K562 (cell line): ENCODE results near the gene RPAP2. TPM values are rescaled to one million over a fixed set of nuclear protein-coding genes. Genes with fewer than 3 reads are reported as not detected.
A peak's percentile ranks its signal among the peaks of the same experiment; 100 is the strongest.

ENCODE experiments used
- ATAC-seq: fragments of 200-7000 bp; cut with Tn5 transposase; 3 replicates; pipeline ENCODE4 v1.9.1; 2020; ENCODE audit warnings: moderate library complexity
- BruUV-seq: library from RNA; stranded (reverse); fragments of 400-500 nt; replicated peaks from 2 replicates; lab custom pipeline; 2021; lab: Mats Ljungman, UMichigan
- CTCF ChIA-PET: fragments of 300-600 bp; formaldehyde crosslinking; extraction: SDS; loops from one replicate; lab custom pipeline; 2021; ENCODE audit warnings: low intra/inter-chr PET ratio; lab: Yijun Ruan, JAX
- POLR2A ChIA-PET: fragments of 300-600, 350-650 bp; sonication (Branson Sonifier 250); formaldehyde crosslinking; extraction: SDS; loops from one replicate; lab custom pipeline; 2021; ENCODE audit warnings: antibody characterized with exemption, inconsistent platforms; lab: Yijun Ruan, JAX
- DNase-seq, 4 experiments: peaks; one replicate each; pipeline versions ENCODE4 v3.0.0 to v3.0.0-alpha.2; 2011 to 2018; ENCODE audit warnings: low spot score in 3 of 4, mixed read lengths in 3 of 4; ENCODE audit errors: extremely low read depth in 1 of 4
- FAIRE-seq: peaks from 2 replicates; lab custom pipeline; 2011; peaks lifted over from hg19 to GRCh38; lab: Jason Lieb, UNC
- H2AFZ ChIP-seq: 2 replicates; pipeline ENCODE4 v1.6.0; 2011; ENCODE audit warnings: low read depth, low read length, control low read depth, inconsistent platforms
- H3K27ac ChIP-seq: fragments of 200-600 bp; 3 replicates; pipeline ENCODE4 v1.8.0; 2011; ENCODE audit warnings: low read depth, mild to moderate bottlenecking, control low read depth, inconsistent platforms, low read length, moderate library complexity, mixed read lengths; ENCODE audit errors: extremely low read depth
- H3K27me3 ChIP-seq, 2 experiments: fragments of 300-600 bp in 1 of 2; 2 replicates in 1 of 2; 3 replicates in 1 of 2; pipeline versions ENCODE4 v1.6.0 to v1.8.0; 2011; ENCODE audit warnings: inconsistent platforms in 2 of 2, low read length in 2 of 2, mild to moderate bottlenecking in 1 of 2, mixed read lengths in 1 of 2, moderate library complexity in 1 of 2; ENCODE audit not compliant: control insufficient read depth in 2 of 2, insufficient read depth in 2 of 2
- H3K36me3 ChIP-seq: fragments of 300-600 bp; 3 replicates; pipeline ENCODE4 v1.8.0; 2011; ENCODE audit warnings: mild to moderate bottlenecking, low read length, inconsistent platforms; ENCODE audit not compliant: control insufficient read depth, insufficient read depth
- H3K4me1 ChIP-seq, 2 experiments: fragments of 200-600 bp in 1 of 2; replicated peaks in 1 of 2; 2 replicates in 1 of 2; 3 replicates in 1 of 2; pipeline versions ENCODE4 v1.5.1 to v1.8.0; 2011; ENCODE audit warnings: inconsistent platforms in 2 of 2, low read length in 2 of 2, mild to moderate bottlenecking in 1 of 2, mixed read lengths in 1 of 2, moderate library complexity in 1 of 2; ENCODE audit not compliant: control insufficient read depth in 2 of 2, insufficient read depth in 2 of 2
- H3K4me2 ChIP-seq: 2 replicates; pipeline ENCODE4 v1.6.1; 2011; ENCODE audit warnings: low read length, control low read depth, inconsistent platforms, mixed read lengths; ENCODE audit not compliant: insufficient read depth
- H3K4me3 ChIP-seq: fragments of 200-600 bp; sonication (generic), shearing (Covaris generic); 2 replicates; pipeline ENCODE4 v1.5.1; 2016; ENCODE audit warnings: control low read depth, inconsistent platforms
- H3K79me2 ChIP-seq: fragments of 200-600 bp; 3 replicates; pipeline ENCODE4 v1.8.0; 2011; ENCODE audit warnings: low read length, inconsistent platforms; ENCODE audit not compliant: control insufficient read depth, insufficient read depth
- H3K9ac ChIP-seq, 2 experiments: 2 replicates each; pipeline versions ENCODE4 v1.6.0 to v1.6.1; 2011; ENCODE audit warnings: low read depth in 2 of 2, low read length in 2 of 2, control low read depth in 1 of 2, inconsistent platforms in 1 of 2, mild to moderate bottlenecking in 1 of 2, mixed read lengths in 1 of 2; ENCODE audit not compliant: insufficient read depth in 1 of 2
- H3K9me1 ChIP-seq: one replicate; pipeline ENCODE4 v1.6.0; 2011; ENCODE audit warnings: inconsistent platforms, mild to moderate bottlenecking, low read length, moderate library complexity; ENCODE audit not compliant: control insufficient read depth, insufficient read depth
- H3K9me3 ChIP-seq: replicated peaks from 2 replicates; pipeline ENCODE4 v1.5.1; 2011; ENCODE audit warnings: low read depth, low read length, inconsistent platforms; ENCODE audit not compliant: control insufficient read depth, insufficient read depth
- H4K20me1 ChIP-seq: replicated peaks from 2 replicates; pipeline ENCODE4 v1.6.1; 2011; ENCODE audit warnings: low read length, inconsistent platforms, mixed read lengths; ENCODE audit not compliant: control insufficient read depth, insufficient read depth
- CCAR2 ChIP-seq: fragments of 200-400 bp; formaldehyde crosslinking; IDR thresholded peaks from 2 replicates; pipeline ENCODE4 v1.6.1; 2017; ENCODE audit warnings: mild to moderate bottlenecking, low read depth, low read length
- ELF4 ChIP-seq: fragments of 450-650 bp; formaldehyde crosslinking; IDR thresholded peaks from 2 replicates; pipeline ENCODE4 v1.4.0; 2022; ENCODE audit warnings: missing genetic modification characterization
- HDAC8 ChIP-seq: fragments of 450-650 bp; IDR thresholded peaks from 2 replicates; pipeline ENCODE4 v1.6.1; 2016; ENCODE audit warnings: mild to moderate bottlenecking, missing genetic modification characterization, moderate library complexity, missing compliant biosample characterization
- RBM22 ChIP-seq: fragments of 200-400 bp; formaldehyde crosslinking; IDR thresholded peaks from 2 replicates; pipeline ENCODE4 v1.6.1; 2018; ENCODE audit warnings: low read length, low read depth; ENCODE audit not compliant: poor library complexity, severe bottlenecking
- ZFP36 ChIP-seq: fragments of 150-350 bp; IDR thresholded peaks from 2 replicates; pipeline ENCODE4 v1.6.1; 2018; ENCODE audit warnings: low read length, low read depth; ENCODE audit not compliant: partially characterized antibody
- ZNF655 ChIP-seq: fragments of 250-450 bp; sonication (Bioruptor Pico); IDR thresholded peaks from 2 replicates; pipeline ENCODE4 v1.5.0; 2021
- WGBS: fragments of 100-300 bp; shearing (Covaris generic); methylation state at CpG from one replicate; pipeline ENCODE4 v1.1.6; 2016; ENCODE audit warnings: low coverage, mixed read lengths; ENCODE audit not compliant: insufficient coverage; ENCODE audit errors: missing lambda C conversion rate; 5-methylcytosine and 5-hydroxymethylcytosine counted together
- in situ Hi-C: fragments of 300-500 bp; cut with MboI; formaldehyde crosslinking; loops from 4 replicates; pipeline ENCODE4 v1.15.0; 2018; ENCODE audit warnings: inconsistent platforms, mixed read lengths
- intact Hi-C: fragments of 100-400 bp; cut with micrococcal nuclease; formaldehyde crosslinking; loops from 2 replicates; pipeline ENCODE4 v1.14.2; 2022
- polyA plus RNA-seq, 8 experiments: library from polyadenylated mRNA; depleted of rRNA in 4 of 8; stranded (reverse) in 5 of 8; unstranded in 3 of 8; fragments of >200 nt; fragmentation: Nextera tagmentation in 2 of 8; fragmentation: Illumina TruSeq in 1 of 8; extraction: Ambion mirVana in 2 of 8; extraction: Trizol in 1 of 8; gene quantifications; 2 replicates each; pipeline versions ENCODE4 v1.2.1 to v1.2.3, GENCODE V29; 2011 to 2014; ENCODE audit warnings: inconsistent platforms in 1 of 8, missing spikeins in 1 of 8
- total RNA-seq, 7 experiments: library from RNA; depleted of rRNA in 6 of 7; stranded (reverse); fragments of >200 nt in 6 of 7; fragmentation: Illumina TruSeq in 2 of 7; extraction: Trizol in 2 of 7; gene quantifications; 2 replicates each; pipeline versions ENCODE4 v1.2.1 to v1.2.3, GENCODE V29; 2011 to 2021; ENCODE audit warnings: low replicate concordance in 1 of 7
- TF ChIP-seq, protein P1 (sequence below), 2 experiments: fragments of 150-350 bp in 1 of 2; IDR thresholded peaks; 2 replicates each; pipeline ENCODE4 v1.6.1; 2012 to 2016; ENCODE audit warnings: low read depth in 2 of 2, low read length in 2 of 2, mild to moderate bottlenecking in 1 of 2, moderate library complexity in 1 of 2

The RPAP2 gene
- total and polyA plus RNA-seq, 9 of the 15 experiments (the other 6 are each of a cell fraction or from before 2014, with no cell fraction given): 6.2 to 41.7 (median 28.7) TPM

DNA sequence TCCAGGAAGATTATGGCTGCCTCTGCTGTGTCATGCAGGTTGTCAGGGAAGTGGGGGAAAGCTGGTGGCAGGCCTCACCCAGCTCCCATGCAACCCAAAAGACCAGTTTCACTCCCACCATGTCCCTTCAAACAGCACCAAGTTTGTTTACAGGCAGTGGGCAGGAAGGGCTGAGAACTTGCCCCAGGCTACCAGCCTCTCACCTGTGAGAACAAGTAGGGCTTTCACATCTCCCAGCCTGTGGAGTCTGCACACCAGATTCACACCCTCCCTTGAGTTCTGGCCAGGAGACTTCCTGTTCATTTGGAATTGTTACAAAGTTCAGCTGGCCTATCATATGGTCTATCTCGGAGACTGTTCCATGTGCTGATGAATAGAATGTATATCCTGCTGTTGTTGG lies 27.8 kb downstream of the RPAP2 start:
- in situ Hi-C loops (no loop called here), intact Hi-C loops (no loop called here)
- H3K27ac ChIP-seq: no peak overlapping the region
- ATAC-seq (no peak), DNase-seq (no peak), FAIRE-seq (no peak)
- no peak overlapping the region for H3K4me2 ChIP-seq
- 88% methylated on average over 1 of the region's 1 CpG for WGBS
- no peak overlapping the region for H3K4me3 ChIP-seq
- no peak overlapping the region for H3K9ac ChIP-seq
- peaks cover 28% of the 10 kb centered on the region; the same call in 2 of the 3 replicates for H3K36me3 ChIP-seq
- H3K79me2 ChIP-seq: no peaks in the 10 kb centered on the region
- ChIA-PET CTCF (no interaction called here), POLR2A (no interaction called here)
- H3K9me1 ChIP-seq: no peaks in the 10 kb centered on the region
- H4K20me1 ChIP-seq: no peaks in the 10 kb centered on the region
- H3K9me3 ChIP-seq: peaks cover 9% of the 10 kb centered on the region
- TF ChIP-seq ZNF655 (CRISPR knock-in tag) (no peak), CCAR2 (no peak), RBM22 (no peak), ELF4 (CRISPR knock-in tag) (no peak), HDAC8 (tag) (no peak), ZFP36 (peak; percentile 90)
- TF ChIP-seq, protein P1, sequence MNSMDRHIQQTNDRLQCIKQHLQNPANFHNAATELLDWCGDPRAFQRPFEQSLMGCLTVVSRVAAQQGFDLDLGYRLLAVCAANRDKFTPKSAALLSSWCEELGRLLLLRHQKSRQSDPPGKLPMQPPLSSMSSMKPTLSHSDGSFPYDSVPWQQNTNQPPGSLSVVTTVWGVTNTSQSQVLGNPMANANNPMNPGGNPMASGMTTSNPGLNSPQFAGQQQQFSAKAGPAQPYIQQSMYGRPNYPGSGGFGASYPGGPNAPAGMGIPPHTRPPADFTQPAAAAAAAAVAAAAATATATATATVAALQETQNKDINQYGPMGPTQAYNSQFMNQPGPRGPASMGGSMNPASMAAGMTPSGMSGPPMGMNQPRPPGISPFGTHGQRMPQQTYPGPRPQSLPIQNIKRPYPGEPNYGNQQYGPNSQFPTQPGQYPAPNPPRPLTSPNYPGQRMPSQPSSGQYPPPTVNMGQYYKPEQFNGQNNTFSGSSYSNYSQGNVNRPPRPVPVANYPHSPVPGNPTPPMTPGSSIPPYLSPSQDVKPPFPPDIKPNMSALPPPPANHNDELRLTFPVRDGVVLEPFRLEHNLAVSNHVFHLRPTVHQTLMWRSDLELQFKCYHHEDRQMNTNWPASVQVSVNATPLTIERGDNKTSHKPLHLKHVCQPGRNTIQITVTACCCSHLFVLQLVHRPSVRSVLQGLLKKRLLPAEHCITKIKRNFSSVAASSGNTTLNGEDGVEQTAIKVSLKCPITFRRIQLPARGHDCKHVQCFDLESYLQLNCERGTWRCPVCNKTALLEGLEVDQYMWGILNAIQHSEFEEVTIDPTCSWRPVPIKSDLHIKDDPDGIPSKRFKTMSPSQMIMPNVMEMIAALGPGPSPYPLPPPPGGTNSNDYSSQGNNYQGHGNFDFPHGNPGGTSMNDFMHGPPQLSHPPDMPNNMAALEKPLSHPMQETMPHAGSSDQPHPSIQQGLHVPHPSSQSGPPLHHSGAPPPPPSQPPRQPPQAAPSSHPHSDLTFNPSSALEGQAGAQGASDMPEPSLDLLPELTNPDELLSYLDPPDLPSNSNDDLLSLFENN (IDR thresholded peaks at IDR 0.05; ENCODE audit: low read depth in 2 of 2, low read length in 2 of 2): no peak
- no peaks in the 10 kb centered on the region; a peak in 1 of 5 replicates for H3K4me1 ChIP-seq
- no peak overlapping the region for H2AFZ ChIP-seq
- H3K27me3 ChIP-seq: no peaks in the 10 kb centered on the region
- no TSS peak for BruUV-seq
